ENCODE results near the gene FGFRL1. TPM values are rescaled to one million over a fixed set of nuclear protein-coding genes. Genes with fewer than 3 reads are reported as not detected.

FGFRL1 gene
- total RNA-seq, 4 donors from 2014 or later: 59.0 to 93.9 (median 77.2) TPM

DNA sequence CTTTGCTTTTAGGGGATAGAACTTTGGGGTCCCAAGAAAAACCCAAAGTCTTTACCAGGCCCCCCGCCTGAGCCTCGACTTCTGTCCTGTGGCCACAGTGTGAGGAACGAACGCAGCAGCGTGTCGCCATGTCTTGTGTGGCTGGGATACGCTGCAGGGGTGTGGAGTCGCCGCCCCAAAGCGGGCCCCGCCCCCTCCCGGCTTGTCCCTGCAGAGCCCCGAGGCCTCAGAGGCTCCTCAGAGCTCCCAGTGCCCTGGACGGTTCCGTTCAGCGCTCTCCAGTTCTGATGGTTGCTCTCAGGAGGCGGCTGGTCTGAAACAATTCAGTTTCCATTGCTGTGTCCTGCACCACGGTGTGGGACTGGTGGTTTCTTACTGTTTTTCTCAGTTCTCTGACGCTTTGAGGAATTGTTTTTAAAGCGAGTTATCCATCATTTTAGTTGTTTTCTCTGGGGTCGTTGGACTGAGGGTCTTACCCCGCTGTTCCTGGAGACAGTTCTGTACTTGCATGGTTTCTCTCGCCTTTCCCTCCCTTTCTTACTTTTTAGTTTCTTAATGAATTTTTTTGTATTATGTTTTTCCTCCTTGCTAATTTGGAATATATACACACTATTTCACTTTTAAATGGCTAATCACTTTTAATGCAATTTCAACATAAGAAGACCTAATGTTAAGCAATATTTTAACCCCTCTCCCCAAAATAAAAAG lies 26.1 kb upstream of the FGFRL1 start:
- peak overlapping the region in 1 of 3 donors; percentile 12 for H3K4me3 ChIP-seq (replicated peaks in 1 of 3)
- H3K27ac ChIP-seq: no peak overlapping the region
- intact Hi-C loops (cut with DNase I): no loop called here
- 41 to 49% methylated on average over 22 of the region's 23 CpGs for WGBS, 2 donors
- peaks cover 11 to 23% of the 10 kb centered on the region in 2 donors for H3K4me1 ChIP-seq
- H3K9me3 ChIP-seq: no peaks in the 10 kb centered on the region
- DNase-seq: peak; percentile 83 to 87
- no peaks in the 10 kb centered on the region for H3K36me3 ChIP-seq
- peak in 1 of 2 donors; percentile 54 for TF ChIP-seq POLR2A (IDR thresholded peaks at IDR 0.05)
- TF ChIP-seq, protein P1, sequence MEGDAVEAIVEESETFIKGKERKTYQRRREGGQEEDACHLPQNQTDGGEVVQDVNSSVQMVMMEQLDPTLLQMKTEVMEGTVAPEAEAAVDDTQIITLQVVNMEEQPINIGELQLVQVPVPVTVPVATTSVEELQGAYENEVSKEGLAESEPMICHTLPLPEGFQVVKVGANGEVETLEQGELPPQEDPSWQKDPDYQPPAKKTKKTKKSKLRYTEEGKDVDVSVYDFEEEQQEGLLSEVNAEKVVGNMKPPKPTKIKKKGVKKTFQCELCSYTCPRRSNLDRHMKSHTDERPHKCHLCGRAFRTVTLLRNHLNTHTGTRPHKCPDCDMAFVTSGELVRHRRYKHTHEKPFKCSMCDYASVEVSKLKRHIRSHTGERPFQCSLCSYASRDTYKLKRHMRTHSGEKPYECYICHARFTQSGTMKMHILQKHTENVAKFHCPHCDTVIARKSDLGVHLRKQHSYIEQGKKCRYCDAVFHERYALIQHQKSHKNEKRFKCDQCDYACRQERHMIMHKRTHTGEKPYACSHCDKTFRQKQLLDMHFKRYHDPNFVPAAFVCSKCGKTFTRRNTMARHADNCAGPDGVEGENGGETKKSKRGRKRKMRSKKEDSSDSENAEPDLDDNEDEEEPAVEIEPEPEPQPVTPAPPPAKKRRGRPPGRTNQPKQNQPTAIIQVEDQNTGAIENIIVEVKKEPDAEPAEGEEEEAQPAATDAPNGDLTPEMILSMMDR (IDR thresholded peaks at IDR 0.05): no peak
- no peaks in the 10 kb centered on the region for H3K27me3 ChIP-seq

DNA sequence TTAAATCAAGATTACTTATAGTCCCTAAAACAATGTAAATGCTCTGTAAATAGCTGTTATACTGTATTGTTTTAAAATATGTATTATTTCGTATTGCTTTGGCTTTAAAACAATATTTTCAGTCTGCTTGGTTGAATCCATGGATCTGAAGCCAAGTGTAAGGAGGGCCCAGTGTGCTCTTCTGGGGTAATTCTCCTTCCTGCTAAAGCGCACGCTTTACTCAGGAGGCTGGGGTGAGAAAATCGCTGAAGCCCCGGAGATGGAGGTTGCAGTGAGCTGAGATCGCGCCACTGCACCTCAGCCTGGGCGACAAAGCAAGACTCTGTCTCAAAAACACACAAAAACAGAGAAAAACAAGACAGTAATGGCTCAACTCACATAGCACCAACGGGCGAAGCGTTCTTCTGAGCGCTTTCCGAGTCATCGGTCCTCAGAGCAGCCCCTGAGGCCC lies 25.0 kb upstream of the FGFRL1 start:
- no peak for TF ChIP-seq POLR2A (IDR thresholded peaks at IDR 0.05)
- TF ChIP-seq, protein P1 (IDR thresholded peaks at IDR 0.05): no peak
- no peaks in the 10 kb centered on the region for H3K36me3 ChIP-seq
- intact Hi-C loops (cut with DNase I): no loop called here
- peak overlapping the region in 2 of 3 donors; percentile 54 to 73 for H3K4me3 ChIP-seq (replicated peaks in 1 of 3)
- peak overlapping the region in 2 of 3 donors; percentile 39 to 46 for H3K27ac ChIP-seq
- no peak for DNase-seq
- H3K27me3 ChIP-seq: no peaks in the 10 kb centered on the region
- peaks cover 11 to 23% of the 10 kb centered on the region in 2 donors for H3K4me1 ChIP-seq
- no peaks in the 10 kb centered on the region for H3K9me3 ChIP-seq
- WGBS, 2 donors: 2 to 3% methylated on average over 14 of the region's 14 CpGs

DNA sequence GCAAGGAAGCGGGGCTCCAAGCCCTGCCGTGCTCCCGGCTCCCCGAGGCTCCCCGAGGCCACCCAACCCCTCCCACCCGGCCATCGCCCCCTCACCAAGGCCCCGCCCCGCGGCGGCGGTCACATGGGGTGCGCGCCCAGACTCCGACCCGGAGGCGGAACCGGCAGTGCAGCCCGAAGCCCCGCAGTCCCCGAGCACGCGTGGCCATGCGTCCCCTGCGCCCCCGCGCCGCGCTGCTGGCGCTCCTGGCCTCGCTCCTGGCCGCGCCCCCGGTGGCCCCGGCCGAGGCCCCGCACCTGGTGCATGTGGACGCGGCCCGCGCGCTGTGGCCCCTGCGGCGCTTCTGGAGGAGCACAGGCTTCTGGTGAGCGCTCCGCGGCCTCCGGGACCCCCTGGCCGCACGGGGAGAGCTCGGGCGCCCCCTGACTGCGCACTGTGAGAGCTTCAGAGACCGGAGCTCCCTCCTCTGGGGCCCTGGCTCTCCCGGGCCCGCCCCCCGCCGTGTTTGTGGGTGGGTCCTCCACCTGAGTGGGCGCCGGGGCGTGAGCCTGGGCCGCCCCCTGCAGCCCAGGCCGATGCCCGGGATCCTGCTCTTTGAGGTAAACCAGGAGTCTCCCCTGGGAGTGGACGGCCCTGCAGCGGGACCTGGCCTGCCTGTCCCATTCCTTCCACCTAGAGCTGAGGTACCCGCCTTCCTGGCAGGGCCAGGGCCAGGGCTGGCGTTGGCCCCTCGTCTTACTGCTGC lies 24.4 kb upstream of the FGFRL1 start, which contains the start of gene IDUA:
IDUA (plus strand) TSS at position 166 of the 745 bp plus-strand sequence; CDS start at position 207, 41 bp downstream.
- TF ChIP-seq POLR2A (IDR thresholded peaks at IDR 0.05): peak in 1 of 2 donors; percentile 43
- TF ChIP-seq, protein P1 (IDR thresholded peaks at IDR 0.05): peak in 3 of 6 experiments; percentile 19 to 54 (median 49)
- 0% methylated on average over 9 of the region's 69 CpGs; no CpG with 5 or more reads in 1 of the 2 donors for WGBS, 2 donors
- H3K36me3 ChIP-seq: no peaks in the 10 kb centered on the region
- DNase-seq: peak; percentile 84
- peak within 1 kb of the TSS; percentile 54 to 73 (median 63) for H3K4me3 ChIP-seq (replicated peaks in 1 of 3)
- H3K27me3 ChIP-seq: no peaks in the 10 kb centered on the region
- peaks cover 11 to 23% of the 10 kb centered on the region in 2 donors for H3K4me1 ChIP-seq
- no peaks in the 10 kb centered on the region for H3K9me3 ChIP-seq
- intact Hi-C loops (cut with DNase I): no loop called here
- peak within 1 kb of the TSS in 2 of 3 donors; percentile 39 to 46 for H3K27ac ChIP-seq

DNA sequence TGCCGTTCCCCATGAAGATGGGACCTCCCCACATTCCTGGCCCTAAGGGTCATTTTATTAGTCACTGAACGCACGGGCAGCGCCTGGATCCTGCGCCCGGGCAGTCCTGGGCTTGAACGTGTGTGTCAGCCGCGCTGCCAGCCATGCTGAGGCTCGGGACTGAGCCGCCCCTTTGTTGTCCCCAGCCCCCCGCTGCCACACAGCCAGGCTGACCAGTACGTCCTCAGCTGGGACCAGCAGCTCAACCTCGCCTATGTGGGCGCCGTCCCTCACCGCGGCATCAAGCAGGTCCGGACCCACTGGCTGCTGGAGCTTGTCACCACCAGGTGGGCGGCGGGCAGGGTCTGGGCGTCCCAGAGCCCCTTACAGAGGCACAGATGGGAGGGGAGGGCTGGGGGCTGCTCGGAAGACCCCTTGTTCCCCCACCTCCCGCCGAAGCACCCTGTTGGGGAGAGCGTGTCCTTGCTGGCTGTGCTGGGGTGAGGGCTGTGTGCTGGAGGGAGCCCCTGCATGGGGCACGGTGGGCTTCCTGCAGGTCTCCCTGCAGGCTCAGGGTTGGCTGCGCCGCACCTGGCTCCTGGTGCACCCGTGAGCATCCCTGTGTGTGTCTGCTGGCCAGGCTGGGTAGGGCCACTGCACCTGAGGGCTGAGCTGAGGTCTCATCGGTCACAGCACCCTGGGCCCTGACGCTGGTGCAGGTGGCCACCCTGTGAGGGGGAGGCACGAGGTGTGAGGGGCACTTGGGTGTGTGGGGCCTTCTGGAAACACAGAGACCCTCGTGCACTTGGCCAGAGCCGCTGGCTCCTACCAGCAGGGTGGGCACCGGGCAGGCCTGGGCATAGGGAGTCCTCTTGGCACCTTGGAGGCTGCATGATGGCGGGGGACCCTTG lies 23.6 kb upstream of the FGFRL1 start:
- no peaks in the 10 kb centered on the region for H3K27me3 ChIP-seq
- TF ChIP-seq, protein P1 (IDR thresholded peaks at IDR 0.05): no peak
- TF ChIP-seq POLR2A (IDR thresholded peaks at IDR 0.05): no peak
- H3K9me3 ChIP-seq: no peaks in the 10 kb centered on the region
- no peaks in the 10 kb centered on the region for H3K36me3 ChIP-seq
- no peak for DNase-seq
- intact Hi-C loops (cut with DNase I): no loop called here
- H3K4me1 ChIP-seq: peaks cover 11 to 23% of the 10 kb centered on the region in 2 donors
- 74 to 82% methylated on average over 12 to 13 of the region's 37 CpGs for WGBS, 2 donors
- H3K27ac ChIP-seq: no peak overlapping the region
- peak overlapping the region in 2 of 3 donors; percentile 54 to 63 for H3K4me3 ChIP-seq (replicated peaks in 1 of 3)
